ENCODE data around the gene IGLON5. TPM values are rescaled to one million over a fixed set of nuclear protein-coding genes. Genes with fewer than 3 reads are reported as not detected.
A peak's percentile ranks its signal among the peaks of the same experiment; 100 is the strongest.

Gene IGLON5
- total RNA-seq: not detected
- long read RNA-seq: 0 reads

- DNase-seq (no peak), ATAC-seq (no peak)
- intact Hi-C loops (cut with DNase I): no loop called here
- Histone ChIP-seq H3K27me3 (peaks cover 31% of the 10 kb centered on the region), H3K9me3 (no peaks in the 10 kb centered on the region), H3K4me1 (no peaks in the 10 kb centered on the region), H3K4me3 (no peak within 1 kb of the TSS), H3K36me3 (no peaks in the 10 kb centered on the region), H3K27ac (no peak within 1 kb of the TSS)
- no peak for TF ChIP-seq CTCF (IDR thresholded peaks at IDR 0.05)
Measured at GRCh38 chr19:51311351-51312257, at the start of gene IGLON5. IGLON5 (plus strand) TSS chr19:51311644; CDS start chr19:51311848, 204 bp downstream.

- ATAC-seq (no peak), DNase-seq (no peak)
- no peaks in the 10 kb centered on the region for H3K9me3 ChIP-seq
- H3K4me3 ChIP-seq: no peak overlapping the region
- intact Hi-C loops (cut with DNase I): no loop called here
- H3K36me3 ChIP-seq: no peaks in the 10 kb centered on the region
- H3K4me1 ChIP-seq: no peaks in the 10 kb centered on the region
- no peak for TF ChIP-seq CTCF (IDR thresholded peaks at IDR 0.05)
- H3K27ac ChIP-seq: no peak overlapping the region
- peaks cover 8% of the 10 kb centered on the region for H3K27me3 ChIP-seq
Measured at GRCh38 chr19:51263808-51264207, 47.6 kb upstream of the IGLON5 start.

DNA sequence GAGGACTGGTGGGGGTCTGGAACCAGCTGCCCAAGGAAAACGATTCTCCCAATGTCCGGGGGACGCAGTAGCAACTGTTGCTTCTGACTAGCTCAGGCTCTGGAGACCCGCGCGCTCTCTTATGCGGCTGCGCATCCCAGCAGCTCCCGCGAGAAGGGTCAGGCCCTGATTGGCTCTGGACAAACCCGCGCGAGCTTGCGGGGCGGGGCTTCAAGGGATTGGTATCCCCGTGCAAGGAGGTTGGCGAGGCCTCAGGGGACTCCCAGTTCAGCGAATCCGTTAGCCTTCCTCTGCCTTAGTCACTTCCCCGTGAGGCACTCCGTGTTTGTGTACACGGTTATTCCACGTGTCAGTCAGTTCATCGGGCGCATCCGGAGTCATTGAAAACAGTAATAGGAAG, 40.4 kb upstream of the IGLON5 start:
- no peaks in the 10 kb centered on the region for H3K27me3 ChIP-seq
- H3K4me3 ChIP-seq: no peak overlapping the region
- H3K4me1 ChIP-seq: no peaks in the 10 kb centered on the region
- no peaks in the 10 kb centered on the region for H3K36me3 ChIP-seq
- H3K27ac ChIP-seq: no peak overlapping the region
- ATAC-seq: peak; percentile 44
- no peaks in the 10 kb centered on the region for H3K9me3 ChIP-seq
- intact Hi-C loops (cut with DNase I): no loop called here
- TF ChIP-seq CTCF (IDR thresholded peaks at IDR 0.05): no peak
- no peak for DNase-seq

GRCh38 chr19:51272183-51272810, 39.1 kb upstream of the IGLON5 start:
- ATAC-seq: peak; percentile 66
- intact Hi-C loops (cut with DNase I): no loop called here

More at GRCh38 chr19:51272183-51272810, 39.1 kb upstream of the IGLON5 start:
- no peaks in the 10 kb centered on the region for H3K9me3 ChIP-seq
- DNase-seq: no peak
- H3K4me3 ChIP-seq: no peak overlapping the region
- no peaks in the 10 kb centered on the region for H3K27me3 ChIP-seq
- no peak for TF ChIP-seq CTCF (IDR thresholded peaks at IDR 0.05)
- H3K36me3 ChIP-seq: no peaks in the 10 kb centered on the region
- H3K27ac ChIP-seq: no peak overlapping the region
- no peaks in the 10 kb centered on the region for H3K4me1 ChIP-seq

All from upper lobe of right lung (tissue), 1 donor.